ENCODE results near the gene B3GALT5. TPM values are rescaled to one million over a fixed set of nuclear protein-coding genes. Genes with fewer than 3 reads are reported as not detected.
A peak's percentile ranks its signal among the peaks of the same experiment; 100 is the strongest.
"Not testable (repeated sequence)": the region's sequence is repeated elsewhere in the genome, so short reads cannot be mapped to it uniquely, and the experiment has no call there.

The B3GALT5 gene
- total RNA-seq, 4 donors from 2014 or later: 0.27 to 7.4 (median 4.3) TPM

DNA sequence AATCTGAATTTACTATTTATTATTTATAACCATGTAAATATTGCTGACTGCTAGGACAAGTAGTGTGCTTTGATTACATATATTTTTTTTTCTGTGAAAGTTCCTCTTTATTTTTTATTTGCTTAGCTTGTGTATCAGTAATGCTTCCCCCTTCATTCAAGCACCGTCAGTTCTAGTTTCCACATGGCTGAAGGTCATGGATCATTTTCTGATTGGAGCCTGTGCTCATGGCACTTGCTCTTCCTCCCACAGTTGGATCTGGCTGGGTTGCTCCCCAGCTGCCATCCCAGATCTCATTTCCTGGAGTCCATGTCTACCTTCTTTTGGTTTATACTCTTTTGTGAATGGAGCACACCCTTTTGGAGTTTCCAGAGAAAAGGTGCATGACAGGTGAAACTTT is 75.3 kb downstream of the B3GALT5 start:
- Histone ChIP-seq H3K4me3 (replicated peaks in 1 of 3) (no peak overlapping the region), H3K9me3 (no peaks in the 10 kb centered on the region), H3K36me3 (no peaks in the 10 kb centered on the region), H3K27ac (no peak overlapping the region), H3K27me3 (no peaks in the 10 kb centered on the region), H3K4me1 (no peaks in the 10 kb centered on the region)
- DNase-seq: no peak
- WGBS, 2 donors: 88 to 89% methylated on average over 1 of the region's 1 CpG
- intact Hi-C loops (cut with DNase I): no loop called here
- TF ChIP-seq, protein P1, sequence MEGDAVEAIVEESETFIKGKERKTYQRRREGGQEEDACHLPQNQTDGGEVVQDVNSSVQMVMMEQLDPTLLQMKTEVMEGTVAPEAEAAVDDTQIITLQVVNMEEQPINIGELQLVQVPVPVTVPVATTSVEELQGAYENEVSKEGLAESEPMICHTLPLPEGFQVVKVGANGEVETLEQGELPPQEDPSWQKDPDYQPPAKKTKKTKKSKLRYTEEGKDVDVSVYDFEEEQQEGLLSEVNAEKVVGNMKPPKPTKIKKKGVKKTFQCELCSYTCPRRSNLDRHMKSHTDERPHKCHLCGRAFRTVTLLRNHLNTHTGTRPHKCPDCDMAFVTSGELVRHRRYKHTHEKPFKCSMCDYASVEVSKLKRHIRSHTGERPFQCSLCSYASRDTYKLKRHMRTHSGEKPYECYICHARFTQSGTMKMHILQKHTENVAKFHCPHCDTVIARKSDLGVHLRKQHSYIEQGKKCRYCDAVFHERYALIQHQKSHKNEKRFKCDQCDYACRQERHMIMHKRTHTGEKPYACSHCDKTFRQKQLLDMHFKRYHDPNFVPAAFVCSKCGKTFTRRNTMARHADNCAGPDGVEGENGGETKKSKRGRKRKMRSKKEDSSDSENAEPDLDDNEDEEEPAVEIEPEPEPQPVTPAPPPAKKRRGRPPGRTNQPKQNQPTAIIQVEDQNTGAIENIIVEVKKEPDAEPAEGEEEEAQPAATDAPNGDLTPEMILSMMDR (IDR thresholded peaks at IDR 0.05): no peak
- TF ChIP-seq POLR2A (IDR thresholded peaks at IDR 0.05): no peak

DNA sequence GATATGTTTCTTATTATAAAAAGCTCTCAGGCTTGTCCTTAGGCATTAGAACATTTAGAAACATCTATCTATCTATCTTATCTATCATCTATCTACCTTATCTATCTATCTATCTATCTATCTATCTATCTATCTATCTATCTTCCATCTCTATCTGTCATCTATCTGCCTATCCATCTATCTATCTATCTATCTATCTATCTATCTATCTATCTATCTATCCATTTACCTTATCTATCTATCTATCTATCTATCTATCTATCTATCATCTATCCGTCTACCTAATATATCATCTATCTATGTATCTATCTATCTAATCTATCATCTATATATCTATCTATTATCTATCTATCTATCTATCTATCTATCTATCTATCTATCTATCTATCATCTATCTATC is 77.1 kb downstream of the B3GALT5 start:
- intact Hi-C loops (cut with DNase I); H3K4me1 ChIP-seq: not testable (repeated sequence)

DNA sequence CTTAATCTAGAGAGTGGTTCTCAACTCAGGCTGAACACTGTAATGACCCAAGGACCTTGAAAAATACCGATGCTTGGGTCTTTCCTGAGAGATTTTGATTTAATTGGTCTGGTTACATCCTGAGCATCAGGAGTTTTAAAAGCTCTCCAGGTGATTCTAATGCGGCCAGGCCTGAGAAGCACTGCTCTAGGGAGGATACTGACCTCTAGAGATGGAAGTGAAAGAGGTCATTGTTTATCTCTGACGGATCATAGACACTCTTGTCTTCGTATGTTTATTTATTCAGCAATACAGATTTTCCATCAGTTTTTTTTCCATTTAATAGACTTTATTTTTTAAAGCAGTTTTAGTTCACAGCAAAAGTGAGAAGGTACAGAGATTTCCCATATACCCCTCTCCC is 77.7 kb downstream of the B3GALT5 start:
- H3K36me3 ChIP-seq: no peaks in the 10 kb centered on the region
- WGBS, 2 donors: 66 to 79% methylated on average over 4 of the region's 4 CpGs
- DNase-seq: no peak
- no peaks in the 10 kb centered on the region for H3K9me3 ChIP-seq
- no peak overlapping the region for H3K4me3 ChIP-seq (replicated peaks in 1 of 3)
- no peaks in the 10 kb centered on the region for H3K4me1 ChIP-seq
- TF ChIP-seq, protein P1 (IDR thresholded peaks at IDR 0.05): no peak
- TF ChIP-seq POLR2A (IDR thresholded peaks at IDR 0.05): no peak
- no peaks in the 10 kb centered on the region for H3K27me3 ChIP-seq
- H3K27ac ChIP-seq: no peak overlapping the region
- intact Hi-C loops (cut with DNase I): no loop called here

More for the DNA sequence above, 77.1 kb downstream of the B3GALT5 start:
- 91 to 100% methylated on average over 1 of the region's 1 CpG for WGBS, 2 donors
- DNase-seq; H3K36me3 ChIP-seq; H3K9me3 ChIP-seq; H3K27me3 ChIP-seq; H3K4me3 ChIP-seq (replicated peaks in 1 of 3); H3K27ac ChIP-seq: not testable (repeated sequence)

DNA sequence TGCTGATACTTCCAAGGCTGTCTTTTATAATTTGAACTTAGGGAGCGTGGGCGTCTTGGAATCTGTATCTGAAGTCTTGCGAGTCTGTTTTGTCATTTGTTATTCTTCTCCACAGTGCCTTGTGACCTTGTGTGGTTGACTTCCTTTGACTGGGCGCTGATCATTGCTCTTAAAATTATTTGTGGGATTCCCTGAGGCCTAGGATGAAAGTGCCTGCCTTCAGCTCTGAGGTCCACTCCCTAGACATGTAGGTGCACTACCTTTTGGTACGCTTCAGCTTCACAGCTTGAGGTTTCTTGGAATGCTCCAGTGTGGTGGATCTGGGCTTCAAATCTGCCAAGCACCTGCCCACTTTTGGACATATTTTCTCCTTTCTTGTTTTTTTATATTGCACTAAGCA is 82.0 kb downstream of the B3GALT5 start:
- Histone ChIP-seq H3K27ac (no peak overlapping the region), H3K4me3 (replicated peaks in 1 of 3) (no peak overlapping the region), H3K27me3 (no peaks in the 10 kb centered on the region), H3K9me3 (no peaks in the 10 kb centered on the region), H3K4me1 (no peaks in the 10 kb centered on the region), H3K36me3 (no peaks in the 10 kb centered on the region)
- TF ChIP-seq, protein P1 (IDR thresholded peaks at IDR 0.05): no peak
- TF ChIP-seq POLR2A (IDR thresholded peaks at IDR 0.05): no peak
- intact Hi-C loops (cut with DNase I): no loop called here
- no peak for DNase-seq
- 86 to 90% methylated on average over 5 of the region's 5 CpGs for WGBS, 2 donors

DNA sequence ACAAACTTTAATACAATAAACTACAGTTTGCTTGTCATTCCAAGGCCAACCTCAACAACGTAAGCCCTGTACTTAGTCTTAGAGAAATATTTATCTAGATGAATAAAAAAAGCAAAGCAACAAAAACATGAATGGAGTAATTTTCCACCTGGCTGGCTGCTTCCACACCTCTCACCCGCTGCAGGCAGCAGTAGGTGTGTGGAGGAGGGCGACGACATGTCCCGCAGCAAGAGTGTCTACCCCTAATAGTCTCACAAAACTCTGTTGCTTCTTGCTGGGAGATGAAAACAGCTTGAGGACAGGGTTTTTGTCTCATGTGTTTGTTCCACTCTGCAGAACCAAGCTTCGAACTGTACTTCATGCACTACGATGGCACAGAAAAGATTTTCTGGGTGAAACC is 83.5 kb downstream of the B3GALT5 start:
- H3K27ac ChIP-seq: no peak overlapping the region
- intact Hi-C loops (cut with DNase I): no loop called here
- no peaks in the 10 kb centered on the region for H3K36me3 ChIP-seq
- no peak overlapping the region for H3K4me3 ChIP-seq (replicated peaks in 1 of 3)
- DNase-seq: no peak
- H3K9me3 ChIP-seq: no peaks in the 10 kb centered on the region
- WGBS, 2 donors: 73 to 76% methylated on average over 7 of the region's 7 CpGs
- no peaks in the 10 kb centered on the region for H3K4me1 ChIP-seq
- no peak for TF ChIP-seq POLR2A (IDR thresholded peaks at IDR 0.05)
- TF ChIP-seq, protein P1 (IDR thresholded peaks at IDR 0.05): no peak
- no peaks in the 10 kb centered on the region for H3K27me3 ChIP-seq

DNA sequence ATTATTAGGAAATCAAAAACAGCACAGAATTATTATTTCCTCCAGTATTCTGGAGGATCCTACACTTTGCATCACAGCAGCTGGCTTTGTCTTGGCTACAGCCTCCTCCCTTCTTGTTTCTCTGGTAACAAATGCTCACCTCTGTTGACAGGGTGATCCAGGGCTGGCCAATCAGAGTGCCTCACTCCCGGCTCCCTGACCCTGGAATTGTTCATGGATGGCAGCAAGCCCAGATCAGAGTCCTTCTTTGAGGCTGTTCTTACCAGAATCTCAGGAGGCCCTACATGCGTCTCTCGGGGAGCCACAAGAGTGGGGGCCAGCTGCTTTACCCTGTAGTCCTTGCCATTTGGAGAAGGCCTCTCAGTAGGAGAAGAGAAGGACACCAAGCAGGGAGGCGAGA is 83.9 kb downstream of the B3GALT5 start:
- H3K27ac ChIP-seq: no peak overlapping the region
- intact Hi-C loops (cut with DNase I): no loop called here
- H3K36me3 ChIP-seq: no peaks in the 10 kb centered on the region
- no peak overlapping the region for H3K4me3 ChIP-seq (replicated peaks in 1 of 3)
- 33 to 52% methylated on average over 4 of the region's 4 CpGs for WGBS, 2 donors
- H3K4me1 ChIP-seq: no peaks in the 10 kb centered on the region
- no peaks in the 10 kb centered on the region for H3K9me3 ChIP-seq
- DNase-seq: peak; percentile 37 to 63
- TF ChIP-seq, protein P1 (IDR thresholded peaks at IDR 0.05): no peak
- no peak for TF ChIP-seq POLR2A (IDR thresholded peaks at IDR 0.05)
- no peaks in the 10 kb centered on the region for H3K27me3 ChIP-seq
